Neural cell (in vitro differentiated cells): ENCODE measurements around the gene PAK5. TPM values are rescaled to one million over a fixed set of nuclear protein-coding genes. Genes with fewer than 3 reads are reported as not detected.

Source experiments
- H2AFZ ChIP-seq: fragments of 200-600, 300-800 bp; sonication (generic), shearing (Covaris generic); 2 replicates; pipeline ENCODE4 v1.6.0; 2014; ENCODE audit warnings: low read depth, mild to moderate bottlenecking, antibody characterized with exemption, low read length, moderate library complexity
- H3F3A ChIP-seq: fragments of 200-600 bp; shearing (Covaris generic); 2 replicates; pipeline ENCODE4 v1.6.1; 2016; ENCODE audit warnings: mild to moderate bottlenecking, moderate library complexity, mixed read lengths, antibody characterized with exemption, low read length; ENCODE audit not compliant: insufficient read depth, poor library complexity, severe bottlenecking
- H3K27ac ChIP-seq: fragments of 200-600, 300-800 bp; sonication (generic), shearing (Covaris generic); 2 replicates; pipeline ENCODE4 v1.5.1; 2014; ENCODE audit warnings: mild to moderate bottlenecking, low read length, moderate library complexity
- H3K27me3 ChIP-seq: fragments of 300-800, 200-600 bp; sonication (generic), shearing (Covaris generic); 2 replicates; pipeline ENCODE4 v1.6.0; 2014; ENCODE audit warnings: mild to moderate bottlenecking, low read depth, low read length, moderate library complexity; ENCODE audit not compliant: insufficient read depth
- H3K36me3 ChIP-seq: fragments of 300-800, 200-600 bp; sonication (generic), shearing (Covaris generic); 2 replicates; pipeline ENCODE4 v1.5.1; 2014; ENCODE audit warnings: mild to moderate bottlenecking, antibody characterized with exemption, low read length, moderate library complexity; ENCODE audit not compliant: insufficient read depth
- H3K4me2 ChIP-seq: fragments of 300-800, 200-600 bp; sonication (generic), shearing (Covaris generic); 2 replicates; pipeline ENCODE4 v1.6.0; 2014; ENCODE audit warnings: mild to moderate bottlenecking, low read length
- H3K4me3 ChIP-seq: fragments of 300-800, 200-600 bp; sonication (generic), shearing (Covaris generic); 2 replicates; pipeline ENCODE4 v1.5.1; 2014; ENCODE audit warnings: mild to moderate bottlenecking, low read length, moderate library complexity
- H3K79me2 ChIP-seq: fragments of 200-600 bp; shearing (Covaris generic); replicated peaks from 2 replicates; pipeline ENCODE4 v1.6.0; 2014; ENCODE audit warnings: mild to moderate bottlenecking, low read length, moderate library complexity; ENCODE audit not compliant: insufficient read depth
- H3K9ac ChIP-seq: fragments of 300-800, 200-600 bp; sonication (generic), shearing (Covaris generic); 2 replicates; pipeline ENCODE4 v1.6.1; 2016; ENCODE audit warnings: mild to moderate bottlenecking, low read length, mixed read lengths
- H3K9me2 ChIP-seq: fragments of 200-600 bp; shearing (Covaris generic); 2 replicates; pipeline ENCODE4 v1.6.1; 2016; ENCODE audit warnings: mild to moderate bottlenecking, low read length, mixed read lengths; ENCODE audit not compliant: insufficient read depth
- H3K9me3 ChIP-seq: fragments of 200-600, 300-800 bp; sonication (generic), shearing (Covaris generic); 2 replicates; pipeline ENCODE4 v1.6.1; 2016; ENCODE audit warnings: mild to moderate bottlenecking, mixed run types, low read length, moderate library complexity, mixed read lengths
- H4K20me1 ChIP-seq: fragments of 200-600 bp; shearing (Covaris generic); 2 replicates; pipeline ENCODE4 v1.6.1; 2016; ENCODE audit warnings: mild to moderate bottlenecking, mixed run types; ENCODE audit not compliant: insufficient read depth
- EP300 ChIP-seq: fragments of 450-650 bp; conservative IDR thresholded peaks from 2 replicates; pipeline ENCODE4 v1.6.1; 2014; ENCODE audit warnings: antibody characterized with exemption, mild to moderate bottlenecking, moderate library complexity; ENCODE audit not compliant: poor library complexity, severe bottlenecking
- EZH2 ChIP-seq: fragments of 200-600, 300-800 bp; shearing (Covaris generic), sonication (generic); IDR thresholded peaks from 2 replicates; pipeline ENCODE4 v1.6.1; 2014; ENCODE audit warnings: antibody characterized with exemption, low read length, borderline replicate concordance, mild to moderate bottlenecking; ENCODE audit not compliant: insufficient read depth, poor library complexity, severe bottlenecking
- MXI1 ChIP-seq: fragments of 450-650 bp; conservative IDR thresholded peaks from 2 replicates; pipeline ENCODE4 v1.6.1; 2014; ENCODE audit warnings: antibody characterized with exemption, mild to moderate bottlenecking; ENCODE audit not compliant: poor library complexity, severe bottlenecking
- POLR2AphosphoS5 ChIP-seq: IDR thresholded peaks from 2 replicates; pipeline ENCODE4 v1.6.1; 2012
- RAD21 ChIP-seq: fragments of 450-650 bp; conservative IDR thresholded peaks from 2 replicates; pipeline ENCODE4 v1.6.1; 2014; ENCODE audit warnings: antibody characterized with exemption, mild to moderate bottlenecking, moderate library complexity
- SMC3 ChIP-seq: fragments of 450-650 bp; conservative IDR thresholded peaks from 2 replicates; pipeline ENCODE4 v1.6.1; 2014; ENCODE audit warnings: antibody characterized with exemption, mild to moderate bottlenecking, moderate library complexity; ENCODE audit not compliant: poor library complexity
- TAF1 ChIP-seq: IDR thresholded peaks from 2 replicates; pipeline ENCODE4 v1.6.1; 2012; ENCODE audit warnings: low read depth
- polyA plus RNA-seq: library from polyadenylated mRNA; depleted of rRNA; stranded (reverse); fragments of >200 nt; gene quantifications from 2 replicates; pipeline ENCODE4 v1.2.3, GENCODE V29; 2014
- TF ChIP-seq, protein P1 (sequence below): IDR thresholded peaks from 2 replicates; pipeline ENCODE4 v1.6.1; 2012; ENCODE audit warnings: borderline replicate concordance
- TF ChIP-seq, protein P2 (sequence below): fragments of 450-650 bp; IDR thresholded peaks from 2 replicates; pipeline ENCODE4 v1.5.1; 2014; ENCODE audit warnings: antibody characterized with exemption, mild to moderate bottlenecking, moderate library complexity; ENCODE audit not compliant: poor library complexity, severe bottlenecking

PAK5 gene
- polyA plus RNA-seq, 1 donor from 2014 or later = 48.3 TPM

DNA sequence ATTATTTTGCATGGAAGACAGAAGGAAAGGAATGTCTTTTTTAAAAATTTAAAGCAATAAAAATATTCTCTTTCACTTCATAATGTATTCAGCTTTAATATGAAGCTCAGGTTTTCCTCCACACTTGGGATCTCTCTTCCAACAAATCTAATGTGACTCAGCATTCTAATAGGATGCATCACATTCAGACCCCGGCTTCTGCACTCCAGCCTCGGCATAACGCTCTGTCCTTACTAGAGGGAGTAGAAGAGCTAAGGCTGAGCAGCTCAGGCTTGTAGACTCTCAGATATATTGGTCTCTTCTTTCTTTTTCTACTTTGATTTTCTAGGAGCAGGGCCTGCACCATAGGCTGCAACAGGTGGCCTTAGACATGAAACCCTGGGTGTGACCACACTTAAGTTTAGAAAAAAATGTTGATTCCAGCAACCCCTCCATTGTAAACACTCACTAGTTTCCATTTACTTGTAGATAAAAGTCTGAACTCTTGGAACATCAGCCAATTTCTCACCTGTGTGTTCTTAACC is 161.7 kb downstream of the PAK5 start:
- Histone ChIP-seq H3K4me2 (no peak overlapping the region), H3K27me3 (no peaks in the 10 kb centered on the region), H3K9ac (no peak overlapping the region), H3K4me3 (no peak overlapping the region), H3F3A (no peaks in the 10 kb centered on the region), H3K27ac (no peak overlapping the region), H3K36me3 (no peaks in the 10 kb centered on the region), H2AFZ (no peak overlapping the region), H4K20me1 (no peaks in the 10 kb centered on the region), H3K9me3 (no peaks in the 10 kb centered on the region), H3K79me2 (no peaks in the 10 kb centered on the region), H3K9me2 (no peaks in the 10 kb centered on the region)
- TF ChIP-seq, protein P1, sequence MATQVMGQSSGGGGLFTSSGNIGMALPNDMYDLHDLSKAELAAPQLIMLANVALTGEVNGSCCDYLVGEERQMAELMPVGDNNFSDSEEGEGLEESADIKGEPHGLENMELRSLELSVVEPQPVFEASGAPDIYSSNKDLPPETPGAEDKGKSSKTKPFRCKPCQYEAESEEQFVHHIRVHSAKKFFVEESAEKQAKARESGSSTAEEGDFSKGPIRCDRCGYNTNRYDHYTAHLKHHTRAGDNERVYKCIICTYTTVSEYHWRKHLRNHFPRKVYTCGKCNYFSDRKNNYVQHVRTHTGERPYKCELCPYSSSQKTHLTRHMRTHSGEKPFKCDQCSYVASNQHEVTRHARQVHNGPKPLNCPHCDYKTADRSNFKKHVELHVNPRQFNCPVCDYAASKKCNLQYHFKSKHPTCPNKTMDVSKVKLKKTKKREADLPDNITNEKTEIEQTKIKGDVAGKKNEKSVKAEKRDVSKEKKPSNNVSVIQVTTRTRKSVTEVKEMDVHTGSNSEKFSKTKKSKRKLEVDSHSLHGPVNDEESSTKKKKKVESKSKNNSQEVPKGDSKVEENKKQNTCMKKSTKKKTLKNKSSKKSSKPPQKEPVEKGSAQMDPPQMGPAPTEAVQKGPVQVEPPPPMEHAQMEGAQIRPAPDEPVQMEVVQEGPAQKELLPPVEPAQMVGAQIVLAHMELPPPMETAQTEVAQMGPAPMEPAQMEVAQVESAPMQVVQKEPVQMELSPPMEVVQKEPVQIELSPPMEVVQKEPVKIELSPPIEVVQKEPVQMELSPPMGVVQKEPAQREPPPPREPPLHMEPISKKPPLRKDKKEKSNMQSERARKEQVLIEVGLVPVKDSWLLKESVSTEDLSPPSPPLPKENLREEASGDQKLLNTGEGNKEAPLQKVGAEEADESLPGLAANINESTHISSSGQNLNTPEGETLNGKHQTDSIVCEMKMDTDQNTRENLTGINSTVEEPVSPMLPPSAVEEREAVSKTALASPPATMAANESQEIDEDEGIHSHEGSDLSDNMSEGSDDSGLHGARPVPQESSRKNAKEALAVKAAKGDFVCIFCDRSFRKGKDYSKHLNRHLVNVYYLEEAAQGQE = no peak
- TF ChIP-seq RAD21 (no peak), TAF1 (no peak), SMC3 (no peak), MXI1 (no peak), EP300 (no peak), POLR2AphosphoS5 (no peak)
- TF ChIP-seq, protein P2, sequence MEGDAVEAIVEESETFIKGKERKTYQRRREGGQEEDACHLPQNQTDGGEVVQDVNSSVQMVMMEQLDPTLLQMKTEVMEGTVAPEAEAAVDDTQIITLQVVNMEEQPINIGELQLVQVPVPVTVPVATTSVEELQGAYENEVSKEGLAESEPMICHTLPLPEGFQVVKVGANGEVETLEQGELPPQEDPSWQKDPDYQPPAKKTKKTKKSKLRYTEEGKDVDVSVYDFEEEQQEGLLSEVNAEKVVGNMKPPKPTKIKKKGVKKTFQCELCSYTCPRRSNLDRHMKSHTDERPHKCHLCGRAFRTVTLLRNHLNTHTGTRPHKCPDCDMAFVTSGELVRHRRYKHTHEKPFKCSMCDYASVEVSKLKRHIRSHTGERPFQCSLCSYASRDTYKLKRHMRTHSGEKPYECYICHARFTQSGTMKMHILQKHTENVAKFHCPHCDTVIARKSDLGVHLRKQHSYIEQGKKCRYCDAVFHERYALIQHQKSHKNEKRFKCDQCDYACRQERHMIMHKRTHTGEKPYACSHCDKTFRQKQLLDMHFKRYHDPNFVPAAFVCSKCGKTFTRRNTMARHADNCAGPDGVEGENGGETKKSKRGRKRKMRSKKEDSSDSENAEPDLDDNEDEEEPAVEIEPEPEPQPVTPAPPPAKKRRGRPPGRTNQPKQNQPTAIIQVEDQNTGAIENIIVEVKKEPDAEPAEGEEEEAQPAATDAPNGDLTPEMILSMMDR = no peak

DNA sequence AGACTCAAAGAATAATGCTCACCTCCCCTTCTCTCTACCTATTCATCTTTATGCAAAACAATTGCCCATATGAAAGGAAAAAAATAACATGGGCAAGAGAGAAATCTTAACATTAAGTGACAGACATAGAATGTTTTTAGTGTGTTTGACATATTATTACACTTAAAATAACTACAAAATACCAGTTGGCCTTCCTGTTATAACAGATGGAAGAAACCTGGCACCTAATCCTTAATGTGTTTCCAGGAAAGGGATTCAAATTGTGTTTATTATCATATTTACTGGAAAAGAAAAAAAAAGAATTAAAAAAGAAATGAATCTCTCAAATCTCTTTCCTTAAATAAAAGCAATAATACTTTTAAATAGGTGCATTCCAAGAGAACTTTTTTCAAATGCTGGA is 165.9 kb downstream of the PAK5 start:
- no peak for TF ChIP-seq EZH2
- TF ChIP-seq RAD21 = no peak
- TF ChIP-seq, protein P1 = no peak
- no peaks in the 10 kb centered on the region for H3K79me2 ChIP-seq
- H3K9ac ChIP-seq = no peak overlapping the region
- no peaks in the 10 kb centered on the region for H3K36me3 ChIP-seq
- no peaks in the 10 kb centered on the region for H3K9me2 ChIP-seq
- H2AFZ ChIP-seq = no peak overlapping the region
- H3F3A ChIP-seq = no peaks in the 10 kb centered on the region
- H3K4me3 ChIP-seq = no peak overlapping the region
- H3K4me2 ChIP-seq = no peak overlapping the region
- H3K27ac ChIP-seq = no peak overlapping the region
- H4K20me1 ChIP-seq = no peaks in the 10 kb centered on the region
- H3K9me3 ChIP-seq = no peaks in the 10 kb centered on the region
- H3K27me3 ChIP-seq = no peaks in the 10 kb centered on the region
